Epithelial cell of proximal tubule (primary cell): ENCODE measurements around the gene MUC13. TPM values are rescaled to one million over a fixed set of nuclear protein-coding genes. Genes with fewer than 3 reads are reported as not detected.

Source experiments
- DNase-seq: peaks from one replicate; pipeline ENCODE4 v3.0.0-alpha.2; 2011; ENCODE audit warnings: low read depth
- H3K4me3 ChIP-seq: 2 replicates; pipeline ENCODE4 v1.5.1; 2011; ENCODE audit warnings: low read depth, mild to moderate bottlenecking, low read length
- CTCF ChIP-seq: conservative IDR thresholded peaks from 2 replicates; pipeline ENCODE4 v1.5.1; 2012; ENCODE audit warnings: low read depth, mild to moderate bottlenecking, low read length
- total RNA-seq: library from RNA; depleted of rRNA; stranded (reverse); fragments of >200 nt; gene quantifications from 2 replicates; pipeline ENCODE4 v1.2.3, GENCODE V29; 2015

MUC13 gene
- total RNA-seq, 1 donor from 2014 or later = not detected

GRCh38 chr3:124885466-124886167 lies 48.9 kb downstream of the MUC13 start:
- no peak for DNase-seq
- peak overlapping the region; percentile 80 for H3K4me3 ChIP-seq
- no peak for TF ChIP-seq CTCF

GRCh38 chr3:124884474-124885101 lies 50.0 kb downstream of the MUC13 start:
- DNase-seq = no peak
- no peak for TF ChIP-seq CTCF

GRCh38 chr3:124883766-124884473 lies 50.6 kb downstream of the MUC13 start:
- no peak for DNase-seq
- no peak for TF ChIP-seq CTCF
- no peak overlapping the region for H3K4me3 ChIP-seq

More at GRCh38 chr3:124884474-124885101, 50.0 kb downstream of the MUC13 start:
- H3K4me3 ChIP-seq = no peak overlapping the region

- H3K4me3 ChIP-seq = no peak overlapping the region
- no peak for TF ChIP-seq CTCF
- DNase-seq = no peak
Measured at GRCh38 chr3:124882816-124883747, 51.5 kb downstream of the MUC13 start.

GRCh38 chr3:124881976-124882697 lies 52.4 kb downstream of the MUC13 start:
- TF ChIP-seq CTCF = no peak
- H3K4me3 ChIP-seq = no peak overlapping the region
- DNase-seq = no peak

- no peak overlapping the region for H3K4me3 ChIP-seq
- no peak for TF ChIP-seq CTCF
- no peak for DNase-seq
Measured at GRCh38 chr3:124879337-124879680, 55.2 kb downstream of the MUC13 start.
